Activated CD4-positive, alpha-beta memory T cell treated with anti-CD3 and anti-CD28 coated beads, Interleukin-2, amount 10 ng/mL, durations not matched to agents 7 days and 5 days (primary cell): ENCODE results near the gene TARP.
"Not testable (repeated sequence)": the region's sequence is repeated elsewhere in the genome, so short reads cannot be mapped to it uniquely, and the experiment has no call there.

ENCODE experiments used
- CTCF ChIA-PET: fragments of 350-600 bp; sonication (Branson Sonifier 250); formaldehyde crosslinking; loops from one replicate; lab custom pipeline; 2021; ENCODE audit warnings: antibody characterized with exemption, inconsistent platforms; lab: Charles Lee
- POLR2A ChIA-PET: fragments of 350-600 bp; sonication (Branson Sonifier 250); formaldehyde crosslinking; loops from one replicate; lab custom pipeline; 2021; ENCODE audit warnings: antibody characterized with exemption; lab: Charles Lee
- DNase-seq: peaks from one replicate; pipeline ENCODE4 v3.0.0-alpha.2; 2020
- H3K27ac Mint-ChIP-seq: one replicate; pipeline ENCODE4 v1.8.0; 2021; ENCODE audit warnings: mild to moderate bottlenecking, mixed read lengths
- H3K27me3 Mint-ChIP-seq: one replicate; pipeline ENCODE4 v1.8.0; 2021; ENCODE audit warnings: mixed read lengths
- H3K36me3 Mint-ChIP-seq: one replicate; pipeline ENCODE4 v1.8.0; 2021; ENCODE audit warnings: low read depth, mixed read lengths
- H3K4me1 Mint-ChIP-seq: one replicate; pipeline ENCODE4 v1.8.0; 2021; ENCODE audit warnings: mixed read lengths
- H3K4me3 Mint-ChIP-seq: one replicate; pipeline ENCODE4 v1.8.0; 2021; ENCODE audit warnings: mild to moderate bottlenecking, mixed read lengths
- H3K9me3 Mint-ChIP-seq: one replicate; pipeline ENCODE4 v1.8.0; 2021; ENCODE audit warnings: mixed read lengths

The TARP gene

GRCh38 chr7:38243345-38243744, 30.1 kb downstream of the TARP start:
- H3K4me3 Mint-ChIP-seq, H3K9me3 Mint-ChIP-seq, POLR2A ChIA-PET, DNase-seq, H3K27me3 Mint-ChIP-seq, H3K27ac Mint-ChIP-seq: not testable (repeated sequence)
- Mint-ChIP-seq H3K4me1 (peaks cover 19% of the 10 kb centered on the region), H3K36me3 (peaks cover 65% of the 10 kb centered on the region)
- CTCF ChIA-PET, result interaction anchor here (1.6 kb wide), 1 partner anchor 27 kb away, joined by 5 read pairs; no protein-coding TSS in a partner anchor

GRCh38 chr7:38242814-38243213, 30.6 kb downstream of the TARP start:
- no peak overlapping the region for H3K4me3 Mint-ChIP-seq
- POLR2A ChIA-PET, result no interaction called here
- no peak overlapping the region for H3K27ac Mint-ChIP-seq
- H3K27me3 Mint-ChIP-seq, result no peaks in the 10 kb centered on the region
- no peak for DNase-seq
- peaks cover 62% of the 10 kb centered on the region for H3K36me3 Mint-ChIP-seq
- no peaks in the 10 kb centered on the region for H3K9me3 Mint-ChIP-seq
- peaks cover 19% of the 10 kb centered on the region for H3K4me1 Mint-ChIP-seq
- CTCF ChIA-PET, result interaction anchor here (1.6 kb wide), 1 partner anchor 27 kb away, joined by 5 read pairs; no protein-coding TSS in a partner anchor

GRCh38 chr7:38241071-38241470, 32.4 kb downstream of the TARP start:
- POLR2A ChIA-PET, result no interaction called here
- H3K4me1 Mint-ChIP-seq, result peaks cover 31% of the 10 kb centered on the region
- no peak overlapping the region for H3K4me3 Mint-ChIP-seq
- H3K9me3 Mint-ChIP-seq, result no peaks in the 10 kb centered on the region
- H3K27me3 Mint-ChIP-seq, result no peaks in the 10 kb centered on the region
- no peak overlapping the region for H3K27ac Mint-ChIP-seq
- no peak for DNase-seq
- CTCF ChIA-PET, result interaction anchor here (0.7 to 1.2 kb wide), 2 partner anchors 19 to 127 kb away, joined by 3 read pairs; no protein-coding TSS in a partner anchor
- H3K36me3 Mint-ChIP-seq, result peaks cover 65% of the 10 kb centered on the region

GRCh38 chr7:38239129-38239528, 34.3 kb downstream of the TARP start:
- Mint-ChIP-seq H3K36me3 (peaks cover 51% of the 10 kb centered on the region), H3K4me1 (peaks cover 37% of the 10 kb centered on the region)
- DNase-seq, H3K9me3 Mint-ChIP-seq, CTCF ChIA-PET, H3K27ac Mint-ChIP-seq, H3K4me3 Mint-ChIP-seq, POLR2A ChIA-PET, H3K27me3 Mint-ChIP-seq: not testable (repeated sequence)

- no peak overlapping the region for H3K4me3 Mint-ChIP-seq
- H3K9me3 Mint-ChIP-seq, result no peaks in the 10 kb centered on the region
- H3K27me3 Mint-ChIP-seq, result no peaks in the 10 kb centered on the region
- POLR2A ChIA-PET, result interaction anchor here (1.1 kb wide), 1 partner anchor 20 kb away, joined by 5 read pairs; no protein-coding TSS in a partner anchor
- H3K36me3 Mint-ChIP-seq, result peaks cover 45% of the 10 kb centered on the region
- peaks cover 67% of the 10 kb centered on the region for H3K4me1 Mint-ChIP-seq
- DNase-seq, result no peak
- CTCF ChIA-PET, result interaction anchor here (0.7 to 5.7 kb wide), 6 partner anchors 13 to 133 kb away, joined by 3 to 42 read pairs (median 29); no protein-coding TSS in a partner anchor
- peak overlapping the region; percentile 44 for H3K27ac Mint-ChIP-seq
Observed at GRCh38 chr7:38235606-38236005, 37.8 kb downstream of the TARP start.

- peaks cover 52% of the 10 kb centered on the region for H3K36me3 Mint-ChIP-seq
- H3K27me3 Mint-ChIP-seq, H3K9me3 Mint-ChIP-seq, DNase-seq, H3K4me3 Mint-ChIP-seq: not testable (repeated sequence)
- H3K4me1 Mint-ChIP-seq, result peaks cover 72% of the 10 kb centered on the region
- POLR2A ChIA-PET, result interaction anchor here (0.8 to 3.2 kb wide), 2 partner anchors 19 to 101 kb away, joined by 3 to 11 read pairs; no protein-coding TSS in a partner anchor
- CTCF ChIA-PET, result interaction anchor here (4.3 to 5.7 kb wide), 4 partner anchors 12 to 134 kb away, joined by 19 to 42 read pairs (median 40); no protein-coding TSS in a partner anchor
- peak overlapping the region; percentile 6 for H3K27ac Mint-ChIP-seq
Observed at GRCh38 chr7:38234759-38235158, 38.7 kb downstream of the TARP start.

- Mint-ChIP-seq H3K9me3 (no peaks in the 10 kb centered on the region), H3K36me3 (peaks cover 52% of the 10 kb centered on the region), H3K4me3 (peak overlapping the region; percentile 50), H3K27me3 (no peaks in the 10 kb centered on the region), H3K27ac (peak overlapping the region; percentile 94), H3K4me1 (peaks cover 75% of the 10 kb centered on the region)
- peak; percentile 91 for DNase-seq
- POLR2A ChIA-PET, result interaction anchor here (0.9 to 3.2 kb wide), 10 partner anchors 11 to 137 kb away, joined by 3 to 11 read pairs (median 6); partner anchors contain the start of gene STARD3NL
- CTCF ChIA-PET, result interaction anchor here (1.0 to 5.7 kb wide), 9 partner anchors 11 to 136 kb away, joined by 3 to 42 read pairs (median 5); no protein-coding TSS in a partner anchor
Observed at GRCh38 chr7:38232502-38233366, 40.7 kb downstream of the TARP start.

GRCh38 chr7:38229884-38230642, 43.4 kb downstream of the TARP start:
- no peak overlapping the region for H3K4me3 Mint-ChIP-seq
- no peaks in the 10 kb centered on the region for H3K9me3 Mint-ChIP-seq
- POLR2A ChIA-PET, result no interaction called here
- H3K36me3 Mint-ChIP-seq, result peaks cover 42% of the 10 kb centered on the region
- DNase-seq, result no peak
- peaks cover 53% of the 10 kb centered on the region for H3K4me1 Mint-ChIP-seq
- H3K27me3 Mint-ChIP-seq, result no peaks in the 10 kb centered on the region
- CTCF ChIA-PET, result interaction anchor here (1.0 to 4.8 kb wide), 2 partner anchors 9 to 15 kb away, joined by 3 to 43 read pairs; no protein-coding TSS in a partner anchor
- H3K27ac Mint-ChIP-seq, result no peak overlapping the region

GRCh38 chr7:38229386-38229785, 44.0 kb downstream of the TARP start:
- Mint-ChIP-seq H3K27ac (no peak overlapping the region), H3K36me3 (peaks cover 44% of the 10 kb centered on the region), H3K27me3 (no peaks in the 10 kb centered on the region), H3K4me1 (peaks cover 46% of the 10 kb centered on the region), H3K9me3 (no peaks in the 10 kb centered on the region), H3K4me3 (no peak overlapping the region)
- DNase-seq, result no peak
- POLR2A ChIA-PET, result no interaction called here
- CTCF ChIA-PET, result interaction anchor here (1.0 to 4.8 kb wide), 2 partner anchors 9 to 14 kb away, joined by 3 to 43 read pairs; no protein-coding TSS in a partner anchor

GRCh38 chr7:38224392-38224791, 49.0 kb downstream of the TARP start:
- POLR2A ChIA-PET, result no interaction called here
- H3K4me3 Mint-ChIP-seq, result no peak overlapping the region

GRCh38 chr7:38223306-38223705, 50.1 kb downstream of the TARP start:
- CTCF ChIA-PET, result interaction anchor here (0.6 to 10.3 kb wide), 19 partner anchors 7 to 152 kb away, joined by 3 to 314 read pairs (median 6); partner anchors contain the start of gene STARD3NL
- peaks cover 48% of the 10 kb centered on the region for H3K36me3 Mint-ChIP-seq
- no peak overlapping the region for H3K4me3 Mint-ChIP-seq
- no peak overlapping the region for H3K27ac Mint-ChIP-seq
- DNase-seq, result no peak
- H3K4me1 Mint-ChIP-seq, result peaks cover 40% of the 10 kb centered on the region
- no peaks in the 10 kb centered on the region for H3K27me3 Mint-ChIP-seq
- POLR2A ChIA-PET, result interaction anchor here (0.6 to 2.1 kb wide), 2 partner anchors 9 to 52 kb away, joined by 3 to 11 read pairs; no protein-coding TSS in a partner anchor
- H3K9me3 Mint-ChIP-seq, result no peaks in the 10 kb centered on the region

More at GRCh38 chr7:38224392-38224791, 49.0 kb downstream of the TARP start:
- Mint-ChIP-seq H3K36me3 (peaks cover 49% of the 10 kb centered on the region), H3K4me1 (peaks cover 41% of the 10 kb centered on the region), H3K9me3 (no peaks in the 10 kb centered on the region), H3K27me3 (no peaks in the 10 kb centered on the region), H3K27ac (no peak overlapping the region)
- no peak for DNase-seq
- CTCF ChIA-PET, result interaction anchor here (1.5 to 10.3 kb wide), 4 partner anchors 8 to 144 kb away, joined by 4 to 314 read pairs (median 22); no protein-coding TSS in a partner anchor

- Mint-ChIP-seq H3K4me1 (peaks cover 45% of the 10 kb centered on the region), H3K9me3 (no peaks in the 10 kb centered on the region), H3K27ac (peak overlapping the region; percentile 36), H3K27me3 (no peaks in the 10 kb centered on the region), H3K4me3 (no peak overlapping the region), H3K36me3 (peaks cover 46% of the 10 kb centered on the region)
- ChIA-PET CTCF (interaction anchor here (0.7 to 10.3 kb wide), 19 partner anchors 10 to 153 kb away, joined by 3 to 314 read pairs (median 6); partner anchors contain the start of gene STARD3NL), POLR2A (interaction anchor here (0.6 to 2.1 kb wide), 3 partner anchors 10 to 141 kb away, joined by 3 to 11 read pairs (median 3); no protein-coding TSS in a partner anchor)
- no peak for DNase-seq
Observed at GRCh38 chr7:38222481-38223096, 50.8 kb downstream of the TARP start.
